Raji (cell line): ENCODE data around the gene PDE10A.

Source experiments
- POLR2A ChIP-seq: IDR thresholded peaks from 2 replicates; pipeline ENCODE4 v1.6.1; 2011; ENCODE audit warnings: low read depth, low read length, control low read depth; ENCODE audit not compliant: insufficient read depth

The PDE10A gene

GRCh38 chr6:165662749-165663376 lies at the start of gene PDE10A:
Gene PDE10A (minus strand): TSS chr6:165663241. CDS start chr6:165662811, 430 bp downstream.
- no peak for TF ChIP-seq POLR2A

- TF ChIP-seq POLR2A = no peak
Measured at GRCh38 chr6:165708985-165709576, 46.0 kb upstream of the PDE10A start.

- no peak for TF ChIP-seq POLR2A
Measured at GRCh38 chr6:165707067-165707853, 44.2 kb upstream of the PDE10A start.

- TF ChIP-seq POLR2A = no peak
Measured at GRCh38 chr6:165705941-165706340, 42.9 kb upstream of the PDE10A start.

- no peak for TF ChIP-seq POLR2A
Measured at GRCh38 chr6:165704045-165704748, 41.2 kb upstream of the PDE10A start.

GRCh38 chr6:165702669-165703068 lies 39.6 kb upstream of the PDE10A start:
- TF ChIP-seq POLR2A = no peak

GRCh38 chr6:165701564-165702354 lies 38.7 kb upstream of the PDE10A start:
- TF ChIP-seq POLR2A = no peak

GRCh38 chr6:165701005-165701404 lies 38.0 kb upstream of the PDE10A start:
- no peak for TF ChIP-seq POLR2A

- no peak for TF ChIP-seq POLR2A
Measured at GRCh38 chr6:165698868-165699267, 35.8 kb upstream of the PDE10A start.

GRCh38 chr6:165697171-165697570 lies 34.1 kb upstream of the PDE10A start:
- no peak for TF ChIP-seq POLR2A

GRCh38 chr6:165695722-165696515 lies 32.9 kb upstream of the PDE10A start:
- no peak for TF ChIP-seq POLR2A

GRCh38 chr6:165694296-165694695 lies 31.3 kb upstream of the PDE10A start:
- TF ChIP-seq POLR2A = no peak

GRCh38 chr6:165692106-165692653 lies 29.1 kb upstream of the PDE10A start:
- TF ChIP-seq POLR2A = no peak

- no peak for TF ChIP-seq POLR2A
Measured at GRCh38 chr6:165689699-165690098, 26.7 kb upstream of the PDE10A start.
